OCI-LY3 (cell line): ENCODE measurements around the gene TNFRSF8.

Source experiments
- H2AFZ ChIP-seq: fragments of 200-600, 300-600 bp; shearing (Covaris generic); 2 replicates; pipeline ENCODE4 v1.6.0; 2014; ENCODE audit warnings: antibody characterized with exemption, low read depth, low read length
- H3K27ac ChIP-seq: fragments of 200-600, 300-600 bp; sonication (generic); 2 replicates; pipeline ENCODE4 v1.5.1; 2014; ENCODE audit warnings: mild to moderate bottlenecking, low read length, moderate library complexity, mixed read lengths
- H3K27me3 ChIP-seq: fragments of 200-600, 300-600 bp; sonication (generic); 2 replicates; pipeline ENCODE4 v1.6.1; 2014; ENCODE audit warnings: low read depth, low read length, mixed read lengths
- H3K36me3 ChIP-seq: fragments of 200-600, 300-600 bp; sonication (generic); replicated peaks from 2 replicates; pipeline ENCODE3; 2014; ENCODE audit warnings: low read depth, low read length, mixed read lengths
- H3K4me1 ChIP-seq: fragments of 300-600, 200-600 bp; sonication (generic); 2 replicates; pipeline ENCODE4 v1.6.1; 2014; ENCODE audit warnings: low read length, mixed read lengths
- H3K4me2 ChIP-seq: fragments of 200-600, 300-600 bp; sonication (generic); 2 replicates; pipeline ENCODE4 v1.6.1; 2014; ENCODE audit warnings: low read length, mixed read lengths
- H3K4me3 ChIP-seq: fragments of 300-600, 200-600 bp; sonication (generic); 2 replicates; pipeline ENCODE4 v1.5.1; 2014; ENCODE audit warnings: antibody characterized with exemption, mild to moderate bottlenecking, low read length, moderate library complexity
- H3K79me2 ChIP-seq: fragments of 300-600, 200-600 bp; shearing (Covaris generic); 2 replicates; pipeline ENCODE4 v1.6.1; 2014; ENCODE audit warnings: mild to moderate bottlenecking, low read length, mixed read lengths
- H3K9ac ChIP-seq: fragments of 300-600, 200-600 bp; shearing (Covaris generic); 2 replicates; pipeline ENCODE4 v1.6.0; 2014; ENCODE audit warnings: mild to moderate bottlenecking, low read length, moderate library complexity
- H3K9me3 ChIP-seq: fragments of 200-600, 300-600 bp; shearing (Covaris generic); 2 replicates; pipeline ENCODE4 v1.6.1; 2014; ENCODE audit warnings: low read length, mixed read lengths; ENCODE audit not compliant: insufficient read depth
- H4K20me1 ChIP-seq: fragments of 200-600, 300-600 bp; sonication (generic); 2 replicates; pipeline ENCODE4 v1.6.1; 2016; ENCODE audit warnings: low read length, mixed read lengths; ENCODE audit not compliant: insufficient read depth
- CTCF ChIP-seq: fragments of 200-600, 300-600 bp; sonication (generic); IDR thresholded peaks from 2 replicates; pipeline ENCODE4 v1.5.1; 2014; ENCODE audit warnings: antibody characterized with exemption, low read length, low read depth
- EZH2phosphoT487 ChIP-seq: fragments of 200-600 bp; shearing (Covaris generic); IDR thresholded peaks from 2 replicates; pipeline ENCODE4 v1.6.1; 2018; ENCODE audit warnings: antibody characterized with exemption, mixed run types, low read depth

Gene TNFRSF8

DNA sequence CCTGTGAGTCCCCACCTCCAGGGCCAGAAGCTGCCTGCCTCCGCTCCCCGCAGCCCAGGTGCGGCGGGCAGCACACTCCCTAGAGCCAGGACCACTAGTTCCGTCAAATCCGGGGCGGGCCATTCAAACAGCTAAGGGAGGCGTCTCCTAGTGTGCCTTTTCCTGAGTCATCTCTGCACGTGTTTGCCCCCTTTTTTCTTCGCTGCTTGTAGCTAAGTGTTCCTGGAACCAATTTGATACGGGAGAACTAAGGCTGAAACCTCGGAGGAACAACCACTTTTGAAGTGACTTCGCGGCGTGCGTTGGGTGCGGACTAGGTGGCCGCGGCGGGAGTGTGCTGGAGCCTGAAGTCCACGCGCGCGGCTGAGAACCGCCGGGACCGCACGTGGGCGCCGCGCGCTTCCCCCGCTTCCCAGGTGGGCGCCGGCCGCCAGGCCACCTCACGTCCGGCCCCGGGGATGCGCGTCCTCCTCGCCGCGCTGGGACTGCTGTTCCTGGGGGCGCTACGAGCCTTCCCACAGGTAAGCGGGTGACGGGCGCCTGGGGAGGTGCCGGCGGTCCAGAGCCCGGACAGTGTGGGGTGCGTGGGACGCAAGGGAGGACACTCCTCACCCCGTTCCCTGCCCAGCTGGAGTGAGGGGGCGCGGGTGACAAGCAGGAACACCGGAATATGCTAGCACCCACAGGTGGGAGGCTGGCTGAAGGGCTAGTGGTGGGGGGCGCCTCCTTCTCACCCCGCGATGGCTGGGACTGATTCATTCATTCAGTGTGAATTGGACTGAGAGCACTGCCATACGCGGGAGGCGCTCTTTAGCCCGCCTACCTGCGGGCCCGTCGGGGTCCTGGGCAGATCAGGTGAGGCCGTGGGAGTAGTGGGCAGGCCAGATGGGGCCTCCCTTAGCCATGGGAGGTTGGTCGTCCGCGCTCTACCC is at the start of gene TNFRSF8:
Gene TNFRSF8, plus strand, starts transcription at position 163 of the 932 bp plus-strand sequence. Its CDS starts 296 bp downstream, at position 459.
- H3K36me3 ChIP-seq, result no peaks in the 10 kb centered on the region
- H3K9ac ChIP-seq, result no peak within 1 kb of the TSS
- H3K4me1 ChIP-seq, result peaks cover 25% of the 10 kb centered on the region
- H3K4me2 ChIP-seq, result no peak within 1 kb of the TSS
- H2AFZ ChIP-seq, result no peak within 1 kb of the TSS
- TF ChIP-seq CTCF (no peak), EZH2phosphoT487 (no peak)
- H3K27ac ChIP-seq, result no peak within 1 kb of the TSS
- H3K9me3 ChIP-seq, result no peaks in the 10 kb centered on the region
- no peak within 1 kb of the TSS for H3K4me3 ChIP-seq
- no peaks in the 10 kb centered on the region for H4K20me1 ChIP-seq
- H3K27me3 ChIP-seq, result peaks cover 48% of the 10 kb centered on the region
- H3K79me2 ChIP-seq, result no peaks in the 10 kb centered on the region

DNA sequence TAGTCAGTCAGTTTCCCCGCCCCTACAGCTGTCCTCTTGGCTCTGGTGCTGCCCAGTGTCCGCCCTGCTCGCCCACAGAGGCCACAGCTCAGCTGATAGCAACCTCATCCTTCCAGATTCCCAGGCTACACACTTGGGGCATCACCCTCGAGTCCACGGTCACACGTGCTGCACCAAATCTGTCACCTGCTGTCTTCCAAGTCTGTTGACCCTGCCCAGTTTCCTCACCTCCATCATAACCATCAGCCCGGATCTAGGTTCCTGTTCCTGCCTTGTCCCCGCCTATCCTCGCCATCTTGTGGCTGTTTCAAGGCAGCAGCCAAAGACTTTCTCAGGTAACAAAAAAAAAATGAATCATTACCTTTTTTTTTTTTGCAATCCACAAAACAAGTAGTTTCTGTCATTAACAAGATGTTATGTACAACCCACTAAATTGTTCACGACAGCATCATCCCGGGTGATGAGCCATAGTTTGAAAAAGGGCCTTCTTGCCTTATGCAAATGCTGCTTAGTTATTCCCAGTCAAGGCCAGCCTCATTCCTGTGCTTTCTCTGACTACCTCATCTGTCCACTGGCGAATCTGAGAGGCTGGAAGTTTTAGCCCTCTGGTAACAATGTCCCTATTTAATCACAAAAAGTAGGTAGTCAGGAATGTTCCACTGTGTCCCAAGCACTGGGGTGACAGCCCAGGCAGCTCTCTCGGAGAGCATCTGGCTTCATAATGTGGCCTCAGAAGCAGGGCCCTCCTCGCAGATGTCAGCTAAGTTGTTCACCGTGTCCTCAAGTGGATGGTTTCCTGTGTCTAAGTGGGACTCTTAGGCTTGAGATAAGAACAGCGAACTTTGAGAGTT is 48.7 kb upstream of the TNFRSF8 start:
- no peak overlapping the region for H3K27ac ChIP-seq
- no peak overlapping the region for H3K4me2 ChIP-seq
- no peaks in the 10 kb centered on the region for H3K27me3 ChIP-seq
- no peaks in the 10 kb centered on the region for H3K9me3 ChIP-seq
- peaks cover 3% of the 10 kb centered on the region for H3K36me3 ChIP-seq
- H3K4me1 ChIP-seq, result no peaks in the 10 kb centered on the region
- no peaks in the 10 kb centered on the region for H3K79me2 ChIP-seq
- H2AFZ ChIP-seq, result no peak overlapping the region
- H3K9ac ChIP-seq, result no peak overlapping the region
- no peak overlapping the region for H3K4me3 ChIP-seq
- no peaks in the 10 kb centered on the region for H4K20me1 ChIP-seq
- TF ChIP-seq CTCF (no peak), EZH2phosphoT487 (no peak)

- Histone ChIP-seq H3K27me3 (no peaks in the 10 kb centered on the region), H3K9ac (no peak overlapping the region), H3K4me1 (no peaks in the 10 kb centered on the region), H3K79me2 (peaks cover 4% of the 10 kb centered on the region; the same call in 1 of the 2 replicates), H3K4me2 (no peak overlapping the region), H2AFZ (no peak overlapping the region), H4K20me1 (no peaks in the 10 kb centered on the region), H3K27ac (no peak overlapping the region), H3K36me3 (no peaks in the 10 kb centered on the region), H3K9me3 (no peaks in the 10 kb centered on the region), H3K4me3 (no peak overlapping the region)
- TF ChIP-seq EZH2phosphoT487, result no peak
- TF ChIP-seq CTCF, result no peak
Measured at GRCh38 chr1:12015001-12015491, 48.1 kb upstream of the TNFRSF8 start.
